GM04503 (cell line): ENCODE data around the gene DECR2.
"Not testable (repeated sequence)": the region's sequence is repeated elsewhere in the genome, so short reads cannot be mapped to it uniquely, and the experiment has no call there.

Source experiments
- DNase-seq: peaks from one replicate; pipeline ENCODE4 v3.0.0-alpha.2; 2012; ENCODE audit warnings: low read depth

The DECR2 gene

GRCh38 chr16:379183-379960, 22.3 kb upstream of the DECR2 start:
- no peak for DNase-seq

- no peak for DNase-seq
These were observed 21.5 kb upstream of the DECR2 start for GRCh38 chr16:379961-380761.

- DNase-seq = no peak
These were observed 21.0 kb upstream of the DECR2 start for GRCh38 chr16:380762-381011.

GRCh38 chr16:381012-381788, 20.5 kb upstream of the DECR2 start:
- DNase-seq = no peak

GRCh38 chr16:381789-382717, 19.6 kb upstream of the DECR2 start, which contains the start of gene PGAP6:
Gene PGAP6, minus strand, starts transcription at chr16:381978. Its CDS starts 157 bp downstream, at chr16:381821.
- no peak for DNase-seq

- DNase-seq = no peak
These were observed 18.2 kb upstream of the DECR2 start for GRCh38 chr16:383326-384051.

GRCh38 chr16:386641-387156, 15.0 kb upstream of the DECR2 start:
- no peak for DNase-seq

GRCh38 chr16:387761-388666, 13.7 kb upstream of the DECR2 start:
- DNase-seq = not testable (repeated sequence)

- DNase-seq = no peak
These were observed 12.3 kb upstream of the DECR2 start for GRCh38 chr16:389352-389751.

- DNase-seq = no peak
These were observed 9.8 kb upstream of the DECR2 start for GRCh38 chr16:391885-392335.

- no peak for DNase-seq
These were observed 9.1 kb upstream of the DECR2 start for GRCh38 chr16:392450-393030.

GRCh38 chr16:396199-396598, 5.5 kb upstream of the DECR2 start:
- no peak for DNase-seq

GRCh38 chr16:396605-397004, 5.1 kb upstream of the DECR2 start:
- DNase-seq = no peak

- no peak for DNase-seq
These were observed 4.5 kb upstream of the DECR2 start, which contains the start of gene NME4 for GRCh38 chr16:397135-397661. Gene NME4, plus strand, starts transcription at chr16:397199. Its CDS starts 24 bp downstream, at chr16:397223.

GRCh38 chr16:397736-398332, 3.9 kb upstream of the DECR2 start:
- DNase-seq = no peak

- no peak for DNase-seq
These were observed 2.9 kb upstream of the DECR2 start for GRCh38 chr16:398561-399339.

GRCh38 chr16:399340-400019, 2.2 kb upstream of the DECR2 start:
- DNase-seq = no peak
